PC-3 (cell line): ENCODE measurements around the gene HSPB7. TPM values are rescaled to one million over a fixed set of nuclear protein-coding genes. Genes with fewer than 3 reads are reported as not detected.
A peak's percentile ranks its signal among the peaks of the same experiment; 100 is the strongest.
"Not testable (repeated sequence)": the region's sequence is repeated elsewhere in the genome, so short reads cannot be mapped to it uniquely, and the experiment has no call there.

Experiments used
- ATAC-seq: fragments of 200-7000 bp; cut with Tn5 transposase; 2 replicates; pipeline ENCODE4 v1.9.1; 2020; ENCODE audit warnings: mild to moderate bottlenecking, moderate library complexity
- BruUV-seq: library from RNA; stranded (reverse); fragments of 400-500 nt; replicated peaks from 2 replicates; lab custom pipeline; 2021; lab: Mats Ljungman, UMichigan
- CTCF ChIA-PET: fragments of 300-600 bp; sonication (Branson Sonifier 250); formaldehyde crosslinking; loops from one replicate; lab custom pipeline; 2022; ENCODE audit warnings: antibody characterized with exemption; lab: Charles Lee
- POLR2A ChIA-PET: fragments of 300-600 bp; sonication (Branson Sonifier 250); formaldehyde crosslinking; loops from one replicate; lab custom pipeline; 2022; ENCODE audit warnings: antibody characterized with exemption; ENCODE audit not compliant: unreplicated experiment; lab: Charles Lee
- DNase-seq: peaks from one replicate; pipeline ENCODE4 v3.0.0-alpha.2; 2015
- H2AFZ ChIP-seq: fragments of 300-600 bp; sonication (generic); 2 replicates; pipeline ENCODE4 v1.6.0; 2016; ENCODE audit warnings: antibody characterized with exemption, low read length
- H3F3A ChIP-seq: fragments of 300-600 bp; sonication (generic); one replicate; pipeline ENCODE4 v1.6.0; 2017; ENCODE audit warnings: antibody characterized with exemption, low read length, control low read depth, mild to moderate bottlenecking; ENCODE audit not compliant: unreplicated experiment
- H3K27ac ChIP-seq: fragments of 300-600 bp; sonication (generic); 2 replicates; pipeline ENCODE4 v1.5.1; 2016; ENCODE audit warnings: mild to moderate bottlenecking, low read length
- H3K27me3 ChIP-seq: fragments of 300-600 bp; sonication (generic); 2 replicates; pipeline ENCODE4 v1.6.1; 2016; ENCODE audit warnings: low read length, mixed read lengths
- H3K36me3 ChIP-seq: fragments of 300-600 bp; sonication (generic); 2 replicates; pipeline ENCODE4 v1.6.1; 2016; ENCODE audit warnings: low read depth, mixed run types, low read length, mixed read lengths
- H3K4me1 ChIP-seq: fragments of 300-600 bp; sonication (generic); 2 replicates; pipeline ENCODE4 v1.5.1; 2016; ENCODE audit warnings: low read length; ENCODE audit not compliant: insufficient read depth
- H3K4me2 ChIP-seq: fragments of 300-600 bp; sonication (generic); 2 replicates; pipeline ENCODE4 v1.6.0; 2016; ENCODE audit warnings: low read length
- H3K4me3 ChIP-seq: fragments of 300-600 bp; sonication (generic); 2 replicates; pipeline ENCODE4 v1.5.1; 2016; ENCODE audit warnings: mild to moderate bottlenecking, low read length, mixed read lengths
- H3K79me2 ChIP-seq: fragments of 300-600 bp; sonication (generic); 2 replicates; pipeline ENCODE4 v1.6.1; 2017; ENCODE audit warnings: low read length, mixed read lengths
- H3K9ac ChIP-seq: fragments of 300-600 bp; sonication (generic); 2 replicates; pipeline ENCODE4 v1.6.0; 2016; ENCODE audit warnings: mild to moderate bottlenecking, low read length
- H3K9me2 ChIP-seq: fragments of 300-600 bp; sonication (generic); replicated peaks from 2 replicates; pipeline ENCODE4 v1.6.1; 2016; ENCODE audit warnings: mixed run types, low read length, mixed read lengths
- H3K9me3 ChIP-seq: fragments of 300-600 bp; sonication (generic); 2 replicates; pipeline ENCODE4 v1.6.1; 2016; ENCODE audit warnings: low read length, mixed read lengths
- H4K20me1 ChIP-seq: fragments of 300-600 bp; sonication (generic); 2 replicates; pipeline ENCODE4 v1.6.1; 2016; ENCODE audit warnings: low read length, mixed read lengths
- EZH2 ChIP-seq: fragments of 300-600 bp; sonication (generic); IDR thresholded peaks from one replicate; pipeline ENCODE4 v1.6.1; 2017; ENCODE audit warnings: antibody characterized with exemption, mild to moderate bottlenecking, low read length; ENCODE audit not compliant: unreplicated experiment
- EZH2phosphoT487 ChIP-seq: fragments of 300-600 bp; sonication (generic); IDR thresholded peaks from 2 replicates; pipeline ENCODE4 v1.6.1; 2018; ENCODE audit warnings: mild to moderate bottlenecking, antibody characterized with exemption, low read length, borderline replicate concordance
- intact Hi-C: fragments of 100-400 bp; cut with micrococcal nuclease; formaldehyde crosslinking; loops from 2 replicates; pipeline ENCODE4 v1.9.0; 2023
- total RNA-seq: library from RNA; depleted of rRNA; stranded (reverse); fragments of >200 nt; gene quantifications from 2 replicates; pipeline ENCODE4 v1.2.3, GENCODE V29; 2014
- TF ChIP-seq, protein P1 (sequence below): fragments of 300-600 bp; sonication (generic); conservative IDR thresholded peaks from 2 replicates; pipeline ENCODE4 v1.5.1; 2017; ENCODE audit warnings: antibody characterized with exemption, low read depth, mild to moderate bottlenecking, low read length

The HSPB7 gene
- total RNA-seq, 1 experiment from 2014 or later = not detected

GRCh38 chr1:16041200-16041599, 23.4 kb upstream of the HSPB7 start:
- Histone ChIP-seq H3K4me2 (no peak overlapping the region), H3K4me1 (no peaks in the 10 kb centered on the region), H3K27ac (no peak overlapping the region), H4K20me1 (no peaks in the 10 kb centered on the region), H3K4me3 (no peak overlapping the region), H3K27me3 (no peaks in the 10 kb centered on the region), H3K9me2 (no peaks in the 10 kb centered on the region), H2AFZ (no peak overlapping the region), H3K36me3 (no peaks in the 10 kb centered on the region), H3K79me2 (no peaks in the 10 kb centered on the region), H3F3A (no peaks in the 10 kb centered on the region), H3K9me3 (no peaks in the 10 kb centered on the region), H3K9ac (no peak overlapping the region)
- DNase-seq (no peak), ATAC-seq (no peak)
- intact Hi-C loops = no loop called here
- ChIA-PET CTCF (no interaction called here), POLR2A (no interaction called here)
- no peak for TF ChIP-seq EZH2phosphoT487
- TF ChIP-seq, protein P1, sequence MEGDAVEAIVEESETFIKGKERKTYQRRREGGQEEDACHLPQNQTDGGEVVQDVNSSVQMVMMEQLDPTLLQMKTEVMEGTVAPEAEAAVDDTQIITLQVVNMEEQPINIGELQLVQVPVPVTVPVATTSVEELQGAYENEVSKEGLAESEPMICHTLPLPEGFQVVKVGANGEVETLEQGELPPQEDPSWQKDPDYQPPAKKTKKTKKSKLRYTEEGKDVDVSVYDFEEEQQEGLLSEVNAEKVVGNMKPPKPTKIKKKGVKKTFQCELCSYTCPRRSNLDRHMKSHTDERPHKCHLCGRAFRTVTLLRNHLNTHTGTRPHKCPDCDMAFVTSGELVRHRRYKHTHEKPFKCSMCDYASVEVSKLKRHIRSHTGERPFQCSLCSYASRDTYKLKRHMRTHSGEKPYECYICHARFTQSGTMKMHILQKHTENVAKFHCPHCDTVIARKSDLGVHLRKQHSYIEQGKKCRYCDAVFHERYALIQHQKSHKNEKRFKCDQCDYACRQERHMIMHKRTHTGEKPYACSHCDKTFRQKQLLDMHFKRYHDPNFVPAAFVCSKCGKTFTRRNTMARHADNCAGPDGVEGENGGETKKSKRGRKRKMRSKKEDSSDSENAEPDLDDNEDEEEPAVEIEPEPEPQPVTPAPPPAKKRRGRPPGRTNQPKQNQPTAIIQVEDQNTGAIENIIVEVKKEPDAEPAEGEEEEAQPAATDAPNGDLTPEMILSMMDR = no peak
- TF ChIP-seq EZH2 = no peak
- BruUV-seq = no TSS peak

GRCh38 chr1:16039871-16040270, 22.0 kb upstream of the HSPB7 start:
- H3K27ac ChIP-seq, H3K9me2 ChIP-seq, H3K36me3 ChIP-seq, H3K27me3 ChIP-seq, CTCF ChIA-PET, H3K4me1 ChIP-seq, ATAC-seq, H3K9ac ChIP-seq, H2AFZ ChIP-seq, H3K4me3 ChIP-seq, BruUV-seq, H3K9me3 ChIP-seq, H3K79me2 ChIP-seq, intact Hi-C loops, POLR2A ChIA-PET, H3F3A ChIP-seq, H3K4me2 ChIP-seq, DNase-seq, H4K20me1 ChIP-seq: not testable (repeated sequence)

DNA sequence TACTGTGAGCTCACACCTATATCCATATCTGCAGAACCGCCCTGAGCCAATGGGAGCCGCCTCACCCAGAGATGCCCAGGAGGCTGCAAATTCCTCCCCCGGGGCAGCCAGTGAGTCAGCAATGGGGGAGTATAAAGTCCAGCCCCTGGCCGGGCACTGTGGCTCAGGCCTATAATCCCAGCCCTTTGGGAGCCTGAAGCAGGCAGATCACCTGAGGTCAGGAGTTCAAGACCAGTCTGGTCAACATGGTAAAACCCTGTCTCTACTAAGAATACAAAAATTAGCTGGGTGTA, 20.7 kb upstream of the HSPB7 start:
- H3K9me3 ChIP-seq = no peaks in the 10 kb centered on the region
- H3K4me2 ChIP-seq = no peak overlapping the region
- TF ChIP-seq, protein P1 = no peak
- TF ChIP-seq EZH2phosphoT487 (no peak), EZH2 (no peak)
- H3K4me1 ChIP-seq = no peaks in the 10 kb centered on the region
- no peaks in the 10 kb centered on the region for H3K79me2 ChIP-seq
- ChIA-PET POLR2A (no interaction called here), CTCF (no interaction called here)
- ATAC-seq = no peak
- no peaks in the 10 kb centered on the region for H3K36me3 ChIP-seq
- DNase-seq = peak; percentile 18
- no peak overlapping the region for H2AFZ ChIP-seq
- intact Hi-C loops = no loop called here
- no peaks in the 10 kb centered on the region for H3K9me2 ChIP-seq
- no peaks in the 10 kb centered on the region for H3F3A ChIP-seq
- H3K9ac ChIP-seq = no peak overlapping the region
- no peaks in the 10 kb centered on the region for H3K27me3 ChIP-seq
- no peaks in the 10 kb centered on the region for H4K20me1 ChIP-seq
- BruUV-seq = no TSS peak
- H3K4me3 ChIP-seq = no peak overlapping the region
- H3K27ac ChIP-seq = no peak overlapping the region

GRCh38 chr1:16036461-16036860, 18.6 kb upstream of the HSPB7 start:
- CTCF ChIA-PET, intact Hi-C loops, H3K9me3 ChIP-seq, DNase-seq, H3K27ac ChIP-seq, H3F3A ChIP-seq, H4K20me1 ChIP-seq, H3K9ac ChIP-seq, POLR2A ChIA-PET, ATAC-seq, H2AFZ ChIP-seq, BruUV-seq, H3K4me3 ChIP-seq, H3K9me2 ChIP-seq, H3K4me1 ChIP-seq, H3K4me2 ChIP-seq, H3K27me3 ChIP-seq, H3K79me2 ChIP-seq, H3K36me3 ChIP-seq: not testable (repeated sequence)

DNA sequence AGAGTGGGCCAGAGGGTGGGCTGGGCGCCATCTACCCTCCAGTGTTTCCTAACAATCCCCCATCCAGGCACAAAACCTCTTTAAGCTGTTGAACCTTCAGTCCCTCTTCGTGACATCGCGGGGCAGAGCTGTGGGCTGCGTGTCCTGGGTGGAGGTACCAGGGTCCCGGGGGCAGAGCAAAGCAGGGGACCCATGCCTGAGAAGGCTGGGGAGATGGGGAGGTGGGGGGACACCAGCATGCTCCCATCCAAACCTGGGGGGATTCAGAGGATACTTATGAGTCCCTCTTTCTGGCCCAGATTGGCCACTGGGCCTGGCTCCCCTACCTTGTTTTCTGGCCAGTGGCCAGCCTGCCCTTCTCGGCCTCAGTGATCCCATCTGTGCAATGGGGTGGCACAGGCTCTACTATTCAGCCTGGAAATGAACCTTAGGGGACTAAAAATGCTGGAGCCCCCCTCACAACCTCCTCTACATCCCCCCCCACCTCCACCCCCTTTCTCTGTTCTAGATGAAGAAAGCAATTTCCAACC, 15.3 kb upstream of the HSPB7 start:
- H3K27me3 ChIP-seq, H3K27ac ChIP-seq, CTCF ChIA-PET, POLR2A ChIA-PET, H3K9me3 ChIP-seq, H3K9ac ChIP-seq, BruUV-seq, H4K20me1 ChIP-seq, DNase-seq, ATAC-seq, H3K4me1 ChIP-seq, H3K4me2 ChIP-seq, H3K36me3 ChIP-seq, H3K4me3 ChIP-seq, H3K9me2 ChIP-seq, H2AFZ ChIP-seq, H3K79me2 ChIP-seq, intact Hi-C loops, H3F3A ChIP-seq: not testable (repeated sequence)
